ENCODE data around the gene MFSD11.
A peak's percentile ranks its signal among the peaks of the same experiment; 100 is the strongest.
"Not testable (repeated sequence)": the region's sequence is repeated elsewhere in the genome, so short reads cannot be mapped to it uniquely, and the experiment has no call there.

MFSD11 gene

DNA sequence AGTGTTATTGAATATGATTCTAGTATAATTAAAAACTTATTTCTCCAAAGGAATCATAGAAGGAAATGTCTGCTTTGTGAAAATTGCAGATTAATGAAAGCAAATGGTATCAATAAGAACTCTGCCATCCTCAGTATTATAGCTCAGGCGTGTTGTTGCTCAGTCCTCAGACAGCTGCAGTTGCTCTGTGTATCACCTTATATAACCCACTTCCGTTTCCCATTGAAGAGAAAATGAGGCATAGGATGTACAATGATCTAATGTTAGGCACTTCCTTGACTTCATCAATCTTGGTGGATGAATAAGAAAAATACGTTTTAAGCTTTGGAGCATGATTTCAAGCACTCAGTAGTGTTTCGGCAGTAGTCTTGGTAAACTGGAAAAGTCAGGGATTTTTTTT, 14.1 kb downstream of the MFSD11 start:
- no peak for DNase-seq

DNA sequence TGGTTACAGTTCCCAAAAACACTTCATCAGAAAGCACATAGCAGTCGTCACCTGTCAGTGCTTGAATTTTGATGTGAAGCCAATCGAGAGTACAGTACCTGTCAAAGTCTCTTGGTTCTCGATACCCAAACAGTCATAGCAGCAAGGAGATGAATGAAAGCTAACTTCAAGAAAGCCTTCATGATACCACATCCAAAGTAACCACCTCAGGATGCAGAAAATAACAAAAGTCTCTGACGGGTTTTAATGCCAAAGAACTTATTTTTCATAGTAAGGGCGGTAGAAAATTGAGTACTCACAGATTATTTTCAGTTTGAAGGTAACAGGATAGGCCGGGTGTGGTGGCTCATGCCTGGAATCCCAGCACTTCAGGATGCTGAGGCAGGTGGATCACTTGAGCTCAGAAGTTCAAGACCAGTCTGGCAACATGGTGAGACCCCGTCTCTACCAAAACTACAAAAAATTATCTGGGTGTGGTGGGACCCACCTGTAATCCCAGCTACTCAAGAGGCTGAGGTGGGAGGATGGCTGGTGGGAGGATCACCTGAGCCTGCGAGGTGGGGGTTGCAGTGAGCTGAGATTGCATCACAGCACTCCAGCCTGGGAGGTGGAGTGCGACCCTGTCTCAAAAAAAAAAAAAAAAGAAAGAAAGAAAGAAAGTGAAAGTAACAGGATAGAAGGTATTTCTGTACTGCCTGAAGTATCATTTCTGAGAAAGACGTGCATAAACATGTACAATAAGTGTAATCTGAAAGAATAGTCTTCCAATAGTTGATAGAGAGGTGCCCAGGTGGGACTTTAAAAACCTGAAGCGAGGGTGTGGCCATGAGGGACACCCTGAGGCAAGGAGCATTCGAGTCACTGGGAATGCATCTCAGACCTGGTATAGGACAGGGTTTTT, 15.4 kb downstream of the MFSD11 start:
- DNase-seq = no peak

DNA sequence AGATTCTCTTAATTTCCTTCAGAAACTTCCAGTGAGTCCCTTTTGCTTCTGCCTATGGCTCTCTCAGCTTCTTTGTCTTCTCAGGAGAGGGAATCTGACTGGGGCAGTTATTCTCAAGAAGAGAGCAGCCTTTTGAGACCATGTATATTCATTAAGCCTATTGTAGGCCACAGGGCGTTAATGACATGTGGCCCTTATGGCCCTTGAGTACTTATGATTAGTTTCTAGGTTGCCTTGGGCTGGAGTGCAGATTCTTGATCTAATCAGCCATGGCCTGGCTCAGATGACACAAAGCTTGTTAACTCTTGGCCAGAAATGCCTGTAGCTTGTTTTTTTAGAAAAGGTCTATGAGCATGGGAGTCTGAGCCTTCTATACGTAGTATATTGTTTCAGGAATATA, 17.4 kb downstream of the MFSD11 start:
- DNase-seq = no peak

DNA sequence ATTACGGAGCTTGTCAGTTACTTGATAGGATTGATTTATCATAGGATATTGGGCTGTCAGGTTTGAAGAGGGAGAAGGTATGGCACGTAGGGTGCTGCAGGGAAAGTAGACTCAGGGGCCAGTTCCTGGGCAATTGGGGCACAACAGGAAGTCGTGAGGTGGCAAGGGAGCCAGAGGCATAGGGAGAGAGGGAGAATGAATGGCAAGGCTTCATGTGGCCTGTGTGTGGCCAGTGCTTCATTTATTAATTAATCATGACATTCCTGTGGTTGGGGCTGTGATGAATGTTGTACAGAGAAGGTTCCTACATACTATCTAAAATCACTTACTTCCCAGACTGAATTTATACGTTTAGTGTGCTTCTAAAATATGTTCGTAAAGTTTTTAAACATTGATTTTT, 19.3 kb downstream of the MFSD11 start:
- no peak for DNase-seq

DNA sequence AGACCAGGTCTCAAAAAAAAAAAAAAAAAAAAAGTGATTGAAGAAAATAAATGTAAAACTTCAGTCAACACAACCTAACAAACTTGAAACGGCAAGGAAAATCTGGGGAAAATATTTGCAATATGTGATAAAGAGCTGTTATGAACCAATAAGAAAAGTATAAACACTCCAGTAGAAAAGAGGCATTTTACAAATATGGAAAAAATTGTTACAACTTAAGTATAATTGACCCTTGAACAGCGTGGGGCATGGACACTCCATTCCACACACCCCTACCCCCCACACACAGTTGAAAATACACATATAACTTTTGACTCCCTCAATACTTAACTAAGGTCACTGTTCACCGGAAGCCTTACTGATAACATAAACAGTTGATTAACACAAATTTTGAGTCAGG, 20.7 kb downstream of the MFSD11 start:
- DNase-seq = no peak

DNA sequence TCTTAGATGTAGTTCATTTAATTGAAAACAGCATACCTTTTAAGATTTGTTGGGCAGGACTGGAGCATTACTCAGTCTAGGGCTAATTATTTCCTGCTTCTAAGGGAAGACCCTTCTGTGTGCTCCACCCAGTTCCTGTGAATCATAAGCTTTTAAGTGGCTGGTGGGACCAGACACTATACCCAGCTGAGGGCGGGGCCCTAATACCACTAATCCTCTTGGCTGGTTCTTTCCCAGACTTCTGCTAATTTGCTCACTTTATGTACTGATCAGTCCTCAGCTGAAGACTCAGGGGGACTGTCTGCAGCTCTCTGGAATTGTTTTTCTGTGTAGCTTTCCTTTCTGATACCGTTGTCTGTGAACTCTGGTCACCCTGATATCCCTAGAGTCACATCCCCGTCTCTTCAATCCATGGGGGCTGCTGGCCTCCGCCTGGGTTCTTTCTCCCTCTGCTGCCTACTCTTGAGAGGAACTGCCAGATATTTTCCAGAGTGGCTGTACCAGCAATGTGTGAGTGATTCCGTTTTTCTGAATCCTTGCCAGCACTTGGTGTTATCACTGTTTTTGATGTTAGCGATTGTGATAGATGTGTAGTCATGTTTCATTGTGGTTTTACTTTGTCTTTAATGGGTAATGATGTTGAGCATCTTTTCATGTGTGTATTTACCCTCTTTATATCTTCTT, 35.1 kb downstream of the MFSD11 start:
- DNase-seq = peak; percentile 23

DNA sequence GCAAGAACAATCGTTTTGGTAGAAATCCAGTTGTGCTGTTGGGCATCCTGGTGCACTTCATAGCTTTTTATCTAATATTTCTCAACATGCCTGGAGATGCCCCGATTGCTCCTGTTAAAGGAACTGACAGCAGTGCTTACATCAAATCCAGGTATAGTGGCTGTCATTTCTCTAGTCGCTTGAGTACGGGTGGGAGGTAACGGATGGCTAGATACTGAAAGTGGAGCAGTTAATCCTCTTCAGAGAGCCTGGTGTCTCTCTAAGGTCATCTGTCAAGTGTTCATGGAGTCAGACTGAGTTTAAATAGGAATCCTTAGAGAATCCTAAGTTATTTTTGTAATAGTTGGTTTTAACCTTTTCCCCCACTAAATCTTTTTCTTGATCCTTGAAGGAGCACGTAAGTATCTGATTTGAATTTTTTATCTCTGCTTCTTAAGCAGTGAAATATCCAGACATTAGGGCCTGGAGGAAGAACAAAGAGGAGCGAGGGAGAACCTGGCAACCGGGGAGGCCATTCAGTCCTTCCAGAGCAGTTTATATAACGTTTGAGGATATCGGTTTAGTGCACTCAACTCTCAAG, 37.2 kb downstream of the MFSD11 start:
- no peak for DNase-seq

DNA sequence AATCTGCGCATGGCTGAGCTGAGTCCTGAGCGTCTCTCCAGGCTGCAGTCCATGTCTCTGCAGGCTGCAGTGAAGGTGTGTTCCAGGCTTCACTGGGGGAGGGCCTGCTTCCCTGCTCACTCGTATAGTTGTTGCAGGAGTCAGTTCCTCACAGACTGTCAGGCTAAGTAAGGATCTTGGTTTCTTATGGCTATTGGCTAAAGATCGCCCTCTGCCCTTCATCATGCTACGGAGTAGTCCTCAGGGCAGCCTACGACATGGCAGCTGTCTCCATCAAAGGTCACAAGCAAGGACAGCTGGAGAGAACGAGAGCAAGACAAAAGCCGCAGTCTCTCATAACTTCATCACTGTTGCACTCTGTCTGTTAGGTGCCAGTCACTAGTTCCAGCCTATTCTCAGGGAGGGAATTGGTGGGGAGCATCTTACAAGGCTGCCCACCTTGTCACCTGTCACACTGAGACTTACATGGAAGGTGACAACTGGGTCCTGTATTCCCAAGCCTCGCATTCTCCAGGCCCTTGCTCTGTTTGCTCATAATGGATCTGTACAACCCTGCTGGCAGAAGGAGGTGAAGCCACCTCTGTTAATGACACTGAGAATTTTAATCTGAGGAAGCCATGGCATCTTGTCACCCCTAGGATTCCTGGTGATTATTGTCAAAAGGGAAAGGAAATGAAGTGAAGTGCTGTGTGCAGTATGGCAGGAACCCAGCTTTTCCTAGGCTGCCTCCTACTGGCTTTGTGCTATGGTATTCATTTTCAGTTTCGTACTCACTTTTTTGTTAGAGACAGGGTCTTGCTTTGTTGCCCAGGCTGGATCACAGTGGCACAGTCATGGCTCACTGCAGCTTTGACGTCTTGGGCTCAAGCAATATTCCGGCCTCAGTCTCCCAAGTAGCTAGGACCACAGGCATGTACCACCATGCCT, 43.4 kb downstream of the MFSD11 start:
- DNase-seq = no peak

DNA sequence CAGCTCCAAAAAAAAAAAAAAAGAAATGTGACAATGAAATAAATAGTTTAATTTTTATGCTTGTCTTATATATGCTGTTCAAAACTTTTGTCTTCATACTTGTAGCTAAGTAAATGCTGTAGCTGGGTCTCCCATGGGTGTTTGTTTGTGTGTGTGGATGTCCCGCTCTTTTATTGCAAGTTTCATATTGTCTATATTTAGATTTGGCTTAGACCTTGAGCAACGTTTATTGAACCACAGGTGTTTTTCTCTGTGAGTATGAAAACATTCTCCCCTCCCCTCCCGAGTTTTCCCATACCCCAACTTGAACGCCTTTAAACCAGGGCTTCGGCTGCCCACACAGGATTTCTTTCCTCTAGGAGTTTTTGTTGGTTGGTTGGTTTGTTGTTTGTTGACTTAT, 45.2 kb downstream of the MFSD11 start:
- no peak for DNase-seq

DNA sequence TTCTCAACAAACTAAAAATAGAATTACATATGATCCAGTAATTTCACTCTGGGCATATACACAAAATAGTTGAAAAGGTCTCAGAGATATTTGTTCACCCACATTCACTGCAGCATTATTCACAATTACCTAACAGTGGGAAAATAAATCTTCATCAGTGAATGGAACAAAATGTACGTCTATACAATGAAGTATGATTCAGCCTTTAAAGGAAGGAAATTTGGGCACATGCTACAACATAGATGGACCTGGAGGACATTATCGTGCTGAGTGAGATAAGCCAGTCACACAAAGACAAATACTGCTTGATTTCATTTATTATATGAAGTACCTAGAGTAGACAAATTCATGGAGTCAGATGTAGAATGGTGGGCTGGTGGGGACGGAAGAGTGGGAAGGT, 47.0 kb downstream of the MFSD11 start:
- no peak for DNase-seq

DNA sequence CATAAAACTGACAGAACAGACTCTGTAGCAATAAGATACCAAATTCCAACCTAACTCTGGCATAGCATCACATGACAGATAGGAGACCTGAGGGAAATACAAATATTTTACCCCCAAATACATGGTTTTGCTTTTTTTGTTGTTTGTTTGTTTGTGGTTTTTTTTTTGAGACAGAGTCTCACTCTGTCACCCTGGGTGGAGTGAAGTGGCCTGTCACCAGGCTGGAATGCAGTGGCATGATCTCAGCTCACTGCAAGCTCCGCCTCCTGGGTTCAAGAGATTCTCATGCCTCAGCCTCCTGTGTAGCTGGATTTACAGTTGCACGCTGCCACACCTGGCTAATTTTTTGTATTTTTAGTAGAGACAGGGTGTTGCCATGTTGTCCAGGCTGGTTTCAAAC, 49.9 kb downstream of the MFSD11 start:
- DNase-seq = not testable (repeated sequence)

DNA sequence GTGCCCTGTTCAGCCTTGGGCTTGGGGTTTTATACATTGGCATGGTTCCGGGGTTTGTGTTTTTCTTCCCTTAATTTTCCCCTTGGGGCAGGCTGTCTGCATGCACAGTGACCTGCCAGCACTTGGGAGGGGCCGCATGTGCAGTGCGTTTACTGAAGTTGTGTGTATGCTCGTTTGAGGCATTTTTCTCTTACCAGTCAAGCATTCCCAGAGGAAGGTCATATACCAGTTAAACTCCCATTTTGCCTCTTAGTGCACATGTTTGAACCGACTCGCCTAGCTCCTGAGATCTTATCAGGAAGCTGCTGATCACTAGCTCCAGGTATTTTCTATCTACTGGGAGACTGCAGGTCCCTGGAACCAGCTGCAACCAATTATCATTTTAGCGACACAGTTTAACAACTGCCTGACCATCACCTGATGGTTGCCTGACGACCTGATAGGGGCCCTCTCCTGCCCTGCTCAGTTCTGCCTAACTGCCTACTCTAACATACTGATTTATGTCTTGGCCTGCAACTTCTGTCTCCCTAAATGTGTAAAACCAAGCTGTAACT, 51.4 kb downstream of the MFSD11 start:
- DNase-seq = no peak

DNA sequence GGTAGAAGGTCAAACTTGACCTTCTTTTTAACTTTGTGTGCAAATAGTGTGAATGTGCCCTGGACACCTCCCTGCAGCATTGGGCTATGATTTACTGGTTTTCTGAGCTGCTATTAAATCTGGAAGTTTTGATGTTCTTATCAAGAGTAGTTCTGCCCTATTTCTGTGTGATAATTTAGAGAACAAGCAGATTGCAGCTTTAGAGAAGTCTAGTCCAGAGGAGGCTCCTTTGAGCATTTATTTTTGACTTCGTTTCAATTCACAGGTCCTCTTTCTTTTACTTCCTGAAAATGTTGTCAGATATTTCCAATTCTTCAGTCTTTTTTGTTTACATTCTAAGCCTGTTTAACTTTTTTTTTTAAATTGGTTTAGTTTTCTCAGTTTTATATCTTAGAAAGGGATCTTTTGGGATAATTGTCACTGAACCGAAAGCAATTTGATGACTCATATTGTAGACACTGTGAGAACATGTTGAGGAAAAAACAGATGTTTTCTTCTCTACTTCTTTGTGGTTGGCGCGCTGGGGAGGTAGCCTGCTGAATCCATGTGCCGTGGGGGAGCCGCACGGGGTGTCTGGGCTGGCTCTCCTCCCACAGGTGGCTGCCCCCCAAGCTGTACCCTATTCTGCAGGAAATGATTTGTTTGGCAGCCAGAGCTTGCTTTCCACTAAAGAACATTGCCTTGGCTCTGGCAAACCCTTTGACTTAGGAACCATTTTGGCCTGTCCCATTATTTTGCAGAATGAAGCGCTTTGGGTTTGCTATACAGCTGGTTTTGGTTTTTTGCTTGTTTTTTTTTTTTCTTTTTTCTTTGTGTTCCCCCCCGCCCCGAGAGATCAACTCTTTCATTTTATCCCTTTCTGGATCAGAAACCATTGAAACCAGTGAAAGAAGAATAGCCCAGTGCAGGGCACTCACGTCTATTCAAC, 53.4 kb downstream of the MFSD11 start:
- no peak for DNase-seq

DNA sequence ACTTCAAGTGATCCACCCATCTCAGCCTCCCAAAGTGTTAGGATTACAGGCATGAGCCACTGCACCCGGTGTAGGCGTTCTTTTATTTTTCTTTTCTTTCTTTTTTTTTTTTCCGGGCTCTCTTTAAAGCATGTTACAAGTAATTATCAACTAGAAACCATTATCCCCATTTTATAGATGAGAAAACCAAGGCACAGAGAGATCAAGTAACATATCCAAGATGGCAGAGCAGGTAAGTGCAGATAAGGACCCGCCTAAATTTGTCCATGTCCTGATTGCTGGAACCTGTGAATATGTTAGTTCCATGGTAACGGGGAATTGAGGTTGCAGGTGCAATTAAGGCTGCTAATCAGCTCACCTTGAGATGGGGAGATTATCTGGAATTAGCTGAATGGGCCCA, 54.4 kb downstream of the MFSD11 start:
- no peak for DNase-seq

DNA sequence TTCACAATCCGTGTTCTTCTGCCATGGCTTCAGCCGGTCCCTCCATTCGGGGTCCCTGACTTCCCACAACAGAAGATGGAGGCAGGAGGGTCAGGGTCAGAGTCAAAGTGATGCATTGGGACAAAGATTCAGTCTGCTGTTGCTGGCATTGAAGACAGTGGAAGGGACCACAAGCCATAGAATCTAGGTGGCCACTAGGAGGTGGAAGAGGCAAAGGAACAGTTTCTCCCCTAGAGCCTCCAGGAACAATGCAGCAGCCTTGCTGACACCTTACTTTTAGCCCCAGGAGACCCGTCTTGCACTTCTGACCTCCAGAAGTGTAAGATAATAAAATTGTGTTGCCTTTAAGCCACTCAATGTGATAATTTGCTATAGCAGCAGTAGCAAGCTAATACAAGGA, 55.9 kb downstream of the MFSD11 start:
- DNase-seq = peak; percentile 29

DNA sequence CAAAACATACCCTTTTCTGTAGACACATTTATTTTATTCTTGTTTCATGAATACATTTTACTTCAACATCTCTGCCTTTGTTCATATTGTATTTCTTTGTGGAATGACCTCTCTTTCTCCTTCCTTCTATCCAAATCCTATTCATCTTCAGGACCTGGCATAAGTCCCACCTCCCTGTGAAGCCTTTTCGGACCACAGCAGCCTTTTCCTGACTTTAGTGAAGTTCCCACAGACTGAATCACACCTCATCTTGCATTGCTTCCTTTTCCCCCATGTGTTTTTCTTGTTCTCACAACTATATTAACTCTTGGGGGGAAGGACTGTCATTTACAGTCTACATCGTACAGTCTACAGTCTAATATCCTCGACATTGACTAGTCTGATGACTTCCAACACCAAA, 58.2 kb downstream of the MFSD11 start:
- DNase-seq = no peak

DNA sequence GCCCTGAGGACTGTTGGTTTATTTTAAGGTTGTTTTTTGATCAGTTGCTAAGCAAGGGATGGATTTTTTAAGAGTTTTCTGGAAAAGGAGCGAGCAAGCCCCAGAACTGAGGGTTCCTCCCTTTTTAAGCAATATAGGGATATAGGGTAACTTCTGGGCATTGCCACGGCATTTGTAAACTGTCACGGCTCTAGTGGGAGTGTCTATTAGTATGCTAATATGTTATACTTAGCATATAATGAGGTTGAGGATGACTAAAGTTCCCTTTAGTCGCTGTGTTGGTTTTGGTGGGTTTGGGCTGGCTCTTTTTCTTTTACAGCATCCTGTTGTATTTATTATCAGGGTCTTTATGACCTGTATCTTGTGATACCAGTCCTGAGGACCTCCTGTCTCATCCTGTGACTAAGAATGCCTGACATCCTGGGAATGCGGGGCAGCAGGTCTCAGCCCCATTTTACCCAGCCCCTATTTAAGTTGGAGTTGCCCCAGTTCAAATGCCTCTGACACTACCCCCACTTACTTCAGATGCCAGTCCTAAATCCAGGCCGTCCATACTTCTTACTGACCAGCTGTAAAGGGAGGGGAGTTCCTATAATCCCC, 59.4 kb downstream of the MFSD11 start:
- no peak for DNase-seq

DNA sequence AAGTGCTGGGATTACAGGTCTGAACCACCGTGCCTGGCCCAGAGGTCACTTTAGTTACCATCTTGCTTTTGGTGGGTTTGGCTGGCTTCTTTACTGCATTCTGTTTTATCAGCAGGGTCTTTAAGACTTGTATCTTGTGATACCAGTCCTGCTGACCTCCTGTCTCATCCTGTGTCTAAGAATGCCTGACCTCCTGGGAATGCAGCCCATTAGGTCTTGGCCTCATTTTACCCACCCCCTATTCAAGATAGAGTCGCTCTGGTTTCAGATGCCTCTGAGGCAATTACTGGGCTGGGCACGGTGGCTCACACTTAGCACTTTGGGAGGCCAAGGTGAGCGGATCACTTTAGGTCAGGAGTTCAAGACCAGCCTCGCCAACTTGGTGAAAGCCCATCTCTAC, 63.8 kb downstream of the MFSD11 start:
- DNase-seq = no peak

DNA sequence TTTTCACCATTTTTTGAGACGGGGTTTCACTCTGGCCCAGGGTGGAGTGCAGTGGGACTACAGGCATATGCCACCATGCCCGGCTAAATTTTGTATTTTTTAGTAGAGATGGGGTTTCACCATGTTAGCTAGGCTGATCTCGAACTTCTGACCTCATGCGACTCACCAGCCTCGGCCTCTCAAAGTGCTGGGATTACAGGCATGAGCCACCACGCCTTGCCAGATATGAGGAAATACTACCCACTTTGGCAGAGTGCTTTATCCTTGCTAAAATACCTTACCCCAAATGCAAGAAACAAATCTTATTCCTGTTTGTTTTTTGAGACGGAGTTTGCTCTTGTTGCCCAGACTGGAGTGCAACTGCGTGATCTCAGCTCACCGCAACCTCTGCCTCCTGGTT, 67.4 kb downstream of the MFSD11 start:
- no peak for DNase-seq

DNA sequence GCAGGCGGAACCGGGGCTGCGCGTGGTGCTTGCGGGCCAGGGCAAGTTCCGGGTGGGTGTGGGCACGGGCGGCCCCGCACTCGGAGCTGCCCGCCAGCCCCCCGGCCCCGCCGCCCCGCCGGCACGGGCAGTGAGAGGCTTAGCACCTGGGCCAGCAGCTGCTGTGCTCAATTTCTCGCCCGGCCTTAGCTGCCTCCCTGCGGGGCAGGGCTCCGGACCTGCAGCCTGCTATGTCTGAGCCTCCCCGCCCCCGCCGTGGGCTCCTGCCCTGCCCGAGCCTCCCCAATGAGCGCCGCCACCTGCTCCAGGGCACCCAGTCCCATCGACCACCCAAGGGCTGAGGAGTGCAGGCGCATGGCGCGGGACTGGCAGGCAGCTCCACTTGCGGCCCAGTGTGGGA, 68.2 kb downstream of the MFSD11 start:
- not testable (repeated sequence) for DNase-seq

DNA sequence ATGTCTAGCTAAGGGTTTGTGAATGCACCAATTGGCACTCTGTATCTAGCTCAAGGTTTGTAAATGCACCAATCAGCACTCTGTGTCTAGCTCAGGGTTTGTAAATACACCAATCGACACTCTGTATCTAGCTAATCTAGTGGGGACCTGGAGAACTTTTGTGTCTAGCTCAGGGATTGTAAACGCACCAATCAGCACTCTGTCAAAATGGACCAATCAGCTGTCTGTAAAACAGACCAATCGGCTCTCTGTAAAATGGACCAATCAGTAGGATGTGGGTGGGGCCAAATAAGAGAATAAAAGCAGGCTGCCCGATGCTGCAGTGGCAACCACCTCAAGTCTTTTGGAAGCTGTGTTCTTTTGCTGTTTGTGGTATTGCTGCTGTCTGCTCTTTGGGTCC, 68.8 kb downstream of the MFSD11 start:
- not testable (repeated sequence) for DNase-seq

All from NCI-H1436 treated with DMSO at 0.1 percent for 48 hours (cell line).